Measurements from ENCODE around the gene PIGV. TPM values are rescaled to one million over a fixed set of nuclear protein-coding genes. Genes with fewer than 3 reads are reported as not detected.
A peak's percentile ranks its signal among the peaks of the same experiment; 100 is the strongest.
"Not testable (repeated sequence)": the region's sequence is repeated elsewhere in the genome, so short reads cannot be mapped to it uniquely, and the experiment has no call there.

The PIGV gene
- total and polyA plus RNA-seq, 4 experiments from 2014 or later = 7.9 to 18.2 (median 15.4) TPM

DNA sequence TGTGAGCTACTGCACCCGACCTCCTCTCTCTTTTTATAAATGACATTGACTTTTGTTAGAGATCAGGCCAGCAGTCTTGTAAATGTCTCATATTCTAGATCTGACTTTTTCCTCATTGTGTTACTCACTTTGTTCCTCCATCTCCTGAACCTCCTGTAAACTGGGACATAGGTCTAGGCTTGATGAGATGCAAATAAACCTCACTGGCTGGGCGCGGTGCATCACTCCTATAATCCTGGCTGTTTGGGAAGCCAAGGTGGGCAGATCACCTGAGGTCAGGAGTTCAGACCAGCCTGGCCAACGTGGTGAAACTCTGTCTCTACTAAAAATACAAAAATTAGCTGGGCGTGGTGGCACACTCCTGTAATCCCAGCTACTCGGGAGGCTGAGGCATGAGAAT, 60.1 kb downstream of the PIGV start:
- intact Hi-C loops (cut with micrococcal nuclease); H3K9me3 ChIP-seq (ENCODE audit: control insufficient read depth in 1 of 2, low read length in 2 of 2); H3K27me3 Mint-ChIP-seq; DNase-seq; H3K27ac ChIP-seq (ENCODE audit: low read depth, low read length); H3K4me3 ChIP-seq (ENCODE audit: low read length in 2 of 2); H3K9me3 Mint-ChIP-seq; H3K27me3 ChIP-seq (ENCODE audit: insufficient read depth, low read length); H3K4me1 ChIP-seq (ENCODE audit: insufficient read depth, low read length); H3K4me3 Mint-ChIP-seq: not testable (repeated sequence)
- Mint-ChIP-seq H3K36me3 (peaks cover 44 to 77% of the 10 kb centered on the region in 2 donors), H3K4me1 (peaks cover 0 to 12% (median 7%) of the 10 kb centered on the region in 4 donors), H3K27ac (peak overlapping the region in 6 of 7 donors; percentile 3 to 82 (median 35))
- ChIA-PET POLR2A (ENCODE audit: partially characterized antibody) (interaction anchor here (0.6 to 1.0 kb wide), 2 partner anchors 14 to 82 kb away, joined by 4 read pairs; no protein-coding TSS in a partner anchor), CTCF (ENCODE audit: partially characterized antibody) (interaction anchor here (1.3 to 3.7 kb wide), 4 partner anchors 17 to 39 kb away, joined by 3 to 19 read pairs (median 4); no protein-coding TSS in a partner anchor)
- H3K36me3 ChIP-seq (ENCODE audit: insufficient read depth, low read length) = peaks cover 64% of the 10 kb centered on the region

Other genes starting within 250 kb of the PIGV start
- 100 to 1,000 TPM; 112 to 127 TPM for gene ARID1A, start 91.9 kb upstream of the PIGV start, total RNA-seq
- gene ARID1A, start 91.9 kb upstream of the PIGV start, polyA plus RNA-seq = 10 to 100 TPM in 1 of 2 donors, 1 to 10 TPM in 1; 4.2 to 30.4 TPM
- gene ZDHHC18, start 38.7 kb downstream of the PIGV start, total RNA-seq = 10 to 100 TPM; 54.9 to 56.4 TPM
- 10 to 100 TPM in 1 of 2 donors, 1 to 10 TPM in 1; 6.2 to 18.1 TPM for gene ZDHHC18, start 38.7 kb downstream of the PIGV start, polyA plus RNA-seq
- under 1 TPM; 0.76 to 0.83 TPM for gene SFN, start 75.2 kb downstream of the PIGV start, total RNA-seq
- gene SFN, start 75.2 kb downstream of the PIGV start, polyA plus RNA-seq = not detected
- gene GPN2, start 102.3 kb downstream of the PIGV start, total RNA-seq = 10 to 100 TPM; 37.0 to 38.0 TPM
- gene GPN2, start 102.3 kb downstream of the PIGV start, polyA plus RNA-seq = 10 to 100 TPM; 15.3 to 18.8 TPM
- 10 to 100 TPM; 25.0 to 26.7 TPM for gene GPATCH3, start 112.5 kb downstream of the PIGV start, total RNA-seq
- gene GPATCH3, start 112.5 kb downstream of the PIGV start, polyA plus RNA-seq = 10 to 100 TPM; 11.4 to 13.4 TPM
- not detected for gene NR0B2, start 126.0 kb downstream of the PIGV start, total RNA-seq
- gene NR0B2, start 126.0 kb downstream of the PIGV start, polyA plus RNA-seq = not detected
- gene NUDC, start 133.8 kb downstream of the PIGV start, total RNA-seq = 10 to 100 TPM; 42.0 to 43.0 TPM
- 10 to 100 TPM; 83.6 to 98.2 TPM for gene NUDC, start 133.8 kb downstream of the PIGV start, polyA plus RNA-seq
- 1 to 10 TPM; 2.2 to 2.6 TPM for gene KDF1, start 172.5 kb downstream of the PIGV start, total RNA-seq
- 1 to 10 TPM; 4.4 to 4.6 TPM for gene KDF1, start 172.5 kb downstream of the PIGV start, polyA plus RNA-seq
- not detected for gene TRNP1, start 205.7 kb downstream of the PIGV start, total RNA-seq
- not detected for gene TRNP1, start 205.7 kb downstream of the PIGV start, polyA plus RNA-seq
- not detected for gene TENT5B, start 224.9 kb downstream of the PIGV start, total RNA-seq
- gene TENT5B, start 224.9 kb downstream of the PIGV start, polyA plus RNA-seq = not detected